GF-D8 (cell line): ENCODE measurements around the gene ANOS1.
"Not testable (repeated sequence)": the region's sequence is repeated elsewhere in the genome, so short reads cannot be mapped to it uniquely, and the experiment has no call there.

Experiments
- DNase-seq: peaks from one replicate; lab custom pipeline; 2025; lab: John Stamatoyannopoulos, UW

ANOS1 gene

GRCh38 chrX:8731559-8732395 is at the start of gene ANOS1:
Gene ANOS1, minus strand, starts transcription at chrX:8732137. Its CDS starts 101 bp downstream, at chrX:8732036.
- no peak for DNase-seq

GRCh38 chrX:8773117-8773516 is 41.2 kb upstream of the ANOS1 start:
- no peak for DNase-seq

- no peak for DNase-seq
Observed at GRCh38 chrX:8760021-8760420, 28.1 kb upstream of the ANOS1 start.

GRCh38 chrX:8758706-8759105 is 26.8 kb upstream of the ANOS1 start:
- not testable (repeated sequence) for DNase-seq

GRCh38 chrX:8757609-8758389 is 25.9 kb upstream of the ANOS1 start:
- not testable (repeated sequence) for DNase-seq

- no peak for DNase-seq
Observed at GRCh38 chrX:8755813-8756212, 23.9 kb upstream of the ANOS1 start.

- DNase-seq: no peak
Observed at GRCh38 chrX:8755116-8755515, 23.2 kb upstream of the ANOS1 start.

GRCh38 chrX:8749697-8750096 is 17.8 kb upstream of the ANOS1 start:
- DNase-seq: no peak

GRCh38 chrX:8748855-8749254 is 16.9 kb upstream of the ANOS1 start:
- DNase-seq: no peak

- no peak for DNase-seq
Observed at GRCh38 chrX:8743126-8743732, 11.3 kb upstream of the ANOS1 start.

GRCh38 chrX:8741981-8742380 is 10.0 kb upstream of the ANOS1 start:
- no peak for DNase-seq

- no peak for DNase-seq
Observed at GRCh38 chrX:8738588-8739189, 6.8 kb upstream of the ANOS1 start.

GRCh38 chrX:8737883-8738282 is 5.9 kb upstream of the ANOS1 start:
- DNase-seq: no peak

GRCh38 chrX:8730812-8731558 is 952 bp downstream of the ANOS1 start:
- DNase-seq: no peak

GRCh38 chrX:8729811-8730210 is 2.1 kb downstream of the ANOS1 start:
- DNase-seq: no peak

GRCh38 chrX:8728932-8729535 is 2.9 kb downstream of the ANOS1 start:
- no peak for DNase-seq

- DNase-seq: no peak
Observed at GRCh38 chrX:8726031-8726652, 5.8 kb downstream of the ANOS1 start.

GRCh38 chrX:8724300-8724699 is 7.6 kb downstream of the ANOS1 start:
- no peak for DNase-seq

- no peak for DNase-seq
Observed at GRCh38 chrX:8721536-8721935, 10.4 kb downstream of the ANOS1 start.

GRCh38 chrX:8720136-8720535 is 11.8 kb downstream of the ANOS1 start:
- DNase-seq: no peak

GRCh38 chrX:8717354-8717753 is 14.6 kb downstream of the ANOS1 start:
- no peak for DNase-seq
